IPS DF 4.7 (cell line): ENCODE measurements around the gene DMWD.

Source experiments
- DNase-seq: peaks from one replicate; pipeline ENCODE4 v3.0.0-alpha.2; 2013; ENCODE audit warnings: low spot score; ENCODE audit errors: extremely low read depth

DMWD gene

DNA sequence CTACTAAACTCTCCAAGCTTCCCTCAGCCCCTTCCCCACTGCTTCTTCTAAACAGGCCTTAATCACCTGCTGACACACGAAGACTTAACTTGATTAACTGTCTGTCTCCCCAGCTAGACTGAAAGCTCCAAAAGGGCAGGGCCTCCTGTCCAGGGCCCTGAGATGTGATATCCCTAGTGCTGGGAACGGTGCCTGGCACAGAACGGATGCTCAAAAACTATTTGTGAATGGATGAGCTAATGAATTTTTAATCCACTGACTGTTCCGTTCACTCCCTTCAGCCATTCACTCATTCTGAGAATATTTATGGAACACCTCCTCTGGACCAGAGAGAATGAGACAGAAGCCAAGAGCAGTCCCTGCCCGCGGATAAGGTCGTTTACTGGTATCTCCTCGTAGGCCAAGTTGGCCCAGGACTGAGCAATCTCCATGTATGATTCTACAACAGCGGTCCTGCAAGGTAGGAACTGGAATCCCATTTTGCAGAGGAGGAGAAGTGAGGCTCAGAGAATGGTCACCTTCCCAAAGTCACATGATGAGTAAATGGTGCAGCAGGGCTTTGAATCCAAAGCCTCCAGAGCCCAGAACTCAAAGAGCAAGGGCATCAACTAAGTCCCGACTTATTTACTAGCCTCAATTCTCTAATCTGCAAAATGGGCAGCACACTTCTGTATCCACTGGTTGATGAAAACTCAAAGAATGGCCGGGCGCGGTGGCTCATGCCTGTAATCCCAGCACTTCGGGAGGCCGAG, 3.4 kb downstream of the DMWD start:
- DNase-seq: no peak

DNA sequence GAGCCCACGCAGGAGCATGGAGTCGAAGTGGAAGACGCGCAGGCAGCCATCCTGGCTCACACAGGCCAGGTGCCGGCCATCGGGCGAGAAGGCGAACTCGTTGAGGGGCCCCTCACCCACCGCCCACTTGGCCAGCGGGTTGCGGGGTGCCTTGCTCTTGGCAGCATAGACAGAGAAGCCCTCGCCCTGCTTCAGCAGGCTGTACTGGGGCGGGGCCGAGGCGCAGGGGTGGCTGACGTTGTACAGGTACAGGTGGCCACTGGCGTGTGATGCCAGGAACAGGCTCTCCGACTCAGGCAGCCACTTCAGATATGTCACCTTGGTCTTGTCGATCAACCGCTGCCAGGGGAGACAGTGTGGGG, 6.1 kb downstream of the DMWD start:
- DNase-seq: no peak

DNA sequence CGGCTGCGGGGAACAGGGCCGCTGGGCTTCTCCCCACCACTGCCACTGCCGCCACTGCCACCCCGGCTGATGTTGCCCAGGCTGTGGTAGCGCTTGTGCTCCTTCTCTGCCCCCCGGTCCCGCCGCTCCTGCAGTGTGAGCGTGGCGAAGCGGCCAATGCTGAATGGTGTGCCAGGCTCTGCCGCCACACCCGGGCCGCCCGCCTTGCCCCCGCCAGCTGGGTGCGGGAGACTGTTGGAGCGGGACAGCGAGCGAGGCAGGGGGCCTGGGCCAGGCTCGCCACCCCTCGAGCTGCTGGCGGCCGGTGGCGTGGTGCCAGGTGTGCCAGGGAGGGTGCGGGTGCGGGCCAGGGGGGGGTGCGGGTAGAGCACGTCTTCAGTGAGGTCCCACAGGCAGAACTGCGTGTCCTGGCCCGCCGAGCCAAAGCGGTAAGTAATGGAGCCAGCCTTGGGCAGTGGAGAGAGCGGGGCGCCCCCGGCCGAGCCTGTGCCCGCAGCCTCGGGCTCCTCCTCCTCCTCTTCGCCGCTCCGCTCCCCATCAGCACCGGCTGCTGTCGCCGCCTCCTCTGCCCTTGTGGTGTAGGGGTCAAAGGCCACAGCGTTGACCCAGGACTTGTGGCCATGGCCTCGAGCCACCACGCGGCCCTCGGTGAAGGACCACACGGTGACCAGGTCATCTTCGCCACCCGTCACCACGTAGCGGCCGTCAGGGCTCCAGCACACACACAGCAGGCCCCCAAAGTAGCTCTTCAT, 6.7 kb downstream of the DMWD start:
- DNase-seq: no peak

DNA sequence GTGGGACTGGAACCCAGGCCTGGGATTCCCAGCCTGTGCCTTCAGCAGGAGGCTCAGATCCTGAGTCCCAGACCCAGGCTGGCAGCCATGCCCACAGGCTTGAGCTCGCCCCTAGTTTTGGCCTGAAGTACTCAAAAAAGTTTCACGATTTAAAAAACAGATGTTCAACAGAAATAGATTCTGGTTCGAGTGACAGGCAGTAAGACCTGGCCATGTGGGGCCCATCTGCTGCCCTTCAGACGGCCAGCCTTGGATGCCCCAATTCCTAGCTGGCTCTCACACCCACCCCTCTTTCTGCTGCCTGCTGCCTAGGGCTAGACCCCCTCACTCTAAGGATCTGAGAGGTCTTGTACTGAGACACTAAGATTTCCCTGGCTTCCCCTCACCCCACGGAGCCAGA, 7.5 kb downstream of the DMWD start:
- DNase-seq: no peak

DNA sequence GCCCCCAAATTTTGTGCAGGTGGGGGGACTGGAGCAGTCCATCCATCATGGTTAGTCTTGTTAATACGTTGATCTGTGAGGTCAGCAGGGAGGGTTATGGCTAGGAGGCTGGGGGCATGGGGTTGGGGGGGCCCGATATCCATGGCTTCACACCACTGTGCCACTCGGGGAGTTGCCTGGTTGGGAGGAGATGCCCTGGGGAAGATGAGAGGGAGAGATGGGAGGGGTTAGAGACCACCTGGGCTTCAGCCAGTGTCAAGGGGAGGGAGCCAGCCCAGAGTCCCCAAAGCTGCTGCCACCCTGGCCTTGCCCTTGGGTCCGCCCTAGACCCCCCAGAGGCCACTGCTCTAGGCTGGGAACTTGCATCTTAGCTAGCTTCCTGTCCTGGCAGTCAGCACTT, 8.5 kb downstream of the DMWD start:
- DNase-seq: no peak

DNA sequence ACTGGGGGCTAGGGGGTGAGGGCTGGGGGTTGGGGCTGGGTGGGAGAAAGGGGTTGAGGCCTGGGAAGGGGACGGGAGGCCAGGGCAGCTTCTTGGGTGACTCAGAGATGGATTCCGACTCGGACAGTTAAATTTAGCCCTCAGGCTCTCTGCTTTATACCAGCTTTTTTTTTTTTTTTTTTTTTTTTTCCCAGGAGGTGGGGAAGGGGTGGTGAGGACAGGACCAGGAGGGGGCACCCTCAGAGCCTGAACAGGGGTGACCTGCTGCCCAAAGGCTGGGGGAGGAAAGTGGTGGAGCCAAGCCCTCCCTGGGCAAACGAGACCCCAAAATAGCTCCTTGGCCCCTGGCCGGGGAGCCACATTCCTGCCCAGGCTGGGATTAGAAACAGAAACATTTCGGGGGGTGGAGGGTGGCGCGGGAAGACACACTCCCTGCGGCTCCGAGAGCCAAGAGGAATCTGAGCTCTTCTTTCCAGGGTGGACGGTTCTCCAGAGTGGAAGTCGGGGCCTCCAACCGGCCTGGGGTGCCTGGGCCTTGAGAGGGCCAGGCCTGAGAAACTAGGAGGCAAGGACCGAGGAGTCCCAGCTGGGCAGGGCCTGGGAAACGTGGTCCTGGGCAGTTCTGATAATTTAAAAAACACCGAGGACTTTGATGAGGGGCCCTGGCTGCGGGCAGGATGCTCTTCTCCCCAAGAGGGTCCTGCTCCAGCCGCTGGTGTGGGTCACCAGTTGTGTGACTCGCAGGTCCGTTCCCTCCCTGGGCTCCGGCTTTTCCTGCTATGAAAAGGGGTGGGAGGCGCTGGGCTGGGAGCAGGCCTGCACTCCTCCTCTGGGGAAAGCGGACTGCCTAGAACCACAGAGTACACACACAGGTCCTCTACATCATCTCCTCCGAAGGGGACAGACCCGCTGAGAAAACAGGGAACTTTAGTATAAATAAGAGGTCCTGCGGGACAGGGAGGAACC, 9.5 kb downstream of the DMWD start:
- no peak for DNase-seq

DNA sequence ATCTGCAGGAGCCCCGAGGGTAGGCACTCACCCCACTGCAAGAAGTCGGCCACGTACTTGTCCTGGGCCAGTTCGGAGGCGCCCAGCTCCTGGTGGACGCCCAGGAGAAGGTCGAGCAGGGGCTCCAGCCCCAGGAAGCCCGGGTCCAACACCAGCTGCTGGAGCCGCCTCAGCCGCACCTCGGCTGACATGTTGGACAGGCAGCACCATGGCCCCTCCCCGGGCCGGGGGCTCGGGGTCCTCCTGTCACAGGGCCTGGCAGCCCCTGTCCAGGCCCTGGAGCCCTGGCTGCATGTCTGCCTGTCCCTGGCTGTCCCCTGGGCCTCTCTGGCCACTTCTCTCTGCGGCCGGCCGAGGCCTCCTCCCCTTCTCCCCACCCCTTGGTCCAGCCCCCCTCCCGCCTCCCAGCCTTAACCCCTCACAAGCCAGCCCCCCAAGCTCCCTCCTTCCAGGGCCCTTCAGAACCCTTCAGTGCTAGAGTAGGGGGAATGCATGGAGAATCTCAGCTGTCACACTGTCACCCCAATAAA, 10.4 kb downstream of the DMWD start, which contains the start of gene DMPK:
TSS of gene DMPK (minus strand) at position 329 of the 530 bp plus-strand sequence. CDS start at position 191, 138 bp downstream.
- no peak for DNase-seq

DNA sequence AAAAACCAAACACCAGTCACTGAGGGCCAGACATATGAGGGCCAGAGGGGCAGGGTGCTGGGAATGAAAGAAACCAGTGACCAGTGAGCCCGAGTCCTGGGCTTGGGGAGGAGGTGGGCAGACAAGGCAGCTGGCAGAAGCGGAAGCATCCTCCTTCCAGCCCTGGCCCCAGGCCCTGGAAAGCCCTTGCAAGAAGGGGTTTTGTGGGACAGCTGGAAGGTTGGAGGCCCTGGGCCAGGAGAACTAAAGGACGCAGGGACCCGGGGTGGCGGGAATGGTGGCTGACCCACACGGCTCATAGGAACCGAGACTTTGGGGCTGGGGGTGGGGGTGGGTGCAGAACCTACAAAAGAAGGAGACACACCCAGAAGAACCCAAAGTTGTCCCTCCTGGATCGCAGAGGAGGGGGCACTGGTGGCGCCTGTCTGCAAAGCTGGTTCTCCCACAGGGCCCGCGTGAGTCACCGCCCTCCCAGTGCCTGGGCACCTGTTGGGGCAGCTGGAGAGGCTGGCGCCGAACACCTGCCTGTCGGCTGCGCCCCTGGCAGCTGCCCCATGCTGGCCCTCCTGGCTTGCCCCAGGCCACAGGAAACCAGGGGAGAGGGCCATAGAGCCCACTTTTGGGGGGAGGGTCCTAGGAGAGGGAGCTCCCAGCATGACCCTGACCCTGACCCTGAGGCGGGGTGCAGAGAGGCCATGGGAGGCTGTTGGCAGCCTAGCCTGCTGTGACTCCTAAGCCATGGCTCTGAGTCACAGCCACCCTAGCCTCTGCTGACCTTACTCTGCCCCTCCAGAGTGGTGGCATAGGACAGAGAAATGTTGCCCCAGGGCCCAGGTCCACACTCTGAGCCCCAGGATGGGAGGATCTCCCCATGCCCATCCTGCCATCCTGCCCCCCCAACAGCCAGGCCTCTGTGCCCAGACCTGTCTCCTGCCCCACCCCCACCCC, 11.2 kb downstream of the DMWD start:
- DNase-seq: no peak

DNA sequence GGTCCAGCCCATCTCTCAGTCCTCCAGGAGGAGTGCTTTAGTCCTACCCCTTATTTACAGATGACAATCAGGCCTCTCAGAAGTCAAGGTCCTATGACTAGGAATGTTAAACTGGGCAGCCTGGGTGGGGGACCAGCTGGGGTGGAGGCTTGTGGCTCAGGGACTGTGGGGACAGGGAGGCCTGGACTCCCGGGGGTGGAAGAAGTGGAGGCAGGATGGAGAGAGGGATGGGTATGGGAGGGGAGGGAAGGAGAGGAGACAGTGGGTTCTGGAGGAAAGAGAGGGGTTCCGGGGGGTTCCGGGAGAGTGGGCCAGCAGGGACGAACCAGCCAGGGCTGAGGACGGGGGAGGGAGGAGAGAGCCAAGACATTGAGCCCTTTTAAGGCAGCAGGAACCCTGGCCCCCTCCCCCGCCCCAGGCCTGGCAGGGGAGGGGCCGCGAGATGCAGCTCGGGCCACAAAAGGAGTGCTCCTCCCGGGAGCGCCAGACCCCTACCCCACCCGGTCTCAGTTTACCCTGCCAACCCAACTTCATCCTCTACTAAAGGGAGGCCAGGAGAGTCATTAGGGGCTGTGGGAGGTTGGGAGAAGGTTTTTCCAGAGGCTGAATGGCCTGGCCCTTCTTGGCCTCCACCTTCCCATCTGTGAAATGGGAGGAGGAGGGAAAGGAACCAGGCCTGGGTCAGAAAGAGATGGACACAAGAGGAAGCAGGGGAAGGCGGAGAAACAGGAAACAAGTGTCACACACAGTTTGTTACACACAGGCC, 12.0 kb downstream of the DMWD start:
- no peak for DNase-seq

DNA sequence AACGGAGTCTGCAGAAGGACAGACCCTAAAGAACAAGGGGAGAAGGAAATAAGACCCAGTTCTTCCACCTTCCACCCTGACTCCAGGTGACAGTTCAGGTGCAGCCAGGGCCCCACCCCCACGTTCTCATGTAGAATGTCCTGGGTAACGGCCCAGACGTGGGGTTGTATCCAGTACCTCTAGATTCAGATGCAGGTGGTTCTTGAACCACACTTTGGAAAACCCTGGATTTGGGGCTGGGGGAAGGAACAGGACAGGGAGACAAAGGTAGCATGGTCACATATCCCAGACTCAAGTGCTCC, 12.5 kb downstream of the DMWD start:
- DNase-seq: no peak

DNA sequence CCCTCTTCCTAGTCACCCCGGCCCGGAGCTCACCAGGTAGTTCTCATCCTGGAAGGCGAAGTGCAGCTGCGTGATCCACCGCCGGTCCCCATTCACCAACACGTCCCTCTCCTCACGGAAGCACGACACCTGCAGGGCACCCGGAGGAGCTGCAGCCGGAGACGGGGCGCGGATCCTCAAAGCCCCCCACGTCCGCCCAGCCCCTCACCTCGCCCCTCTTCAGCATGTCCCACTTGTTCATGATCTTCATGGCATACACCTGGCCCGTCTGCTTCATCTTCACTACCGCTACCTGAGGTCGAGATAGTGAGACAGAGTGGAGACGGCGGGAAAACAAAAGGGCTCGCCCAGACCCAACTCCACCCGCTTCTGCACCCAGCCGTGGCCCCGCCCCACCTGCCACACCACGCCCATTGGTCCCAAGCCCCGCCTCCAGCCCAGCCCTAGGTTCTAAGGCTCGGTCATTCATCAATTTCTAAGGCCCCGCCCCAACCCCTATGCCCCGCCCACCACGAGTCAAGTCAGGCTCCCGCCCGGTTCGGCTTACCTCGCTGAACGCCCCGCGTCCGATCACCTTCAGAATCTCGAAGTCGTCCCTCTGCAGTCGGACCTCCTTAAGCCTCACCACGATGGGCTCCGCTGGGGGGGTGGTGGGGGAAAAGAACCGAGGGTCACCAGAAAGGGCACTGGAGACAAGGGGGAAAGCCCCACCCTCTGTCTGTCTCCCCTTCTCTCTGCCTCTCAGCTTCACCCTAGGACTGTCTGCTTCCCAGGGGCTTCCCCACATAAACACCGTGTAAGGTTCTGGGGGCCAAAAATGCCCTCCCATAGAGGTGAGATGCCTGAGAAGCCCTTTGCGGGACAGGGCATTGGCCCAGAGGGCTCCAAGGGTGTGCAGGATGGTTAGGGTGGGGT, 13.2 kb downstream of the DMWD start:
- no peak for DNase-seq

DNA sequence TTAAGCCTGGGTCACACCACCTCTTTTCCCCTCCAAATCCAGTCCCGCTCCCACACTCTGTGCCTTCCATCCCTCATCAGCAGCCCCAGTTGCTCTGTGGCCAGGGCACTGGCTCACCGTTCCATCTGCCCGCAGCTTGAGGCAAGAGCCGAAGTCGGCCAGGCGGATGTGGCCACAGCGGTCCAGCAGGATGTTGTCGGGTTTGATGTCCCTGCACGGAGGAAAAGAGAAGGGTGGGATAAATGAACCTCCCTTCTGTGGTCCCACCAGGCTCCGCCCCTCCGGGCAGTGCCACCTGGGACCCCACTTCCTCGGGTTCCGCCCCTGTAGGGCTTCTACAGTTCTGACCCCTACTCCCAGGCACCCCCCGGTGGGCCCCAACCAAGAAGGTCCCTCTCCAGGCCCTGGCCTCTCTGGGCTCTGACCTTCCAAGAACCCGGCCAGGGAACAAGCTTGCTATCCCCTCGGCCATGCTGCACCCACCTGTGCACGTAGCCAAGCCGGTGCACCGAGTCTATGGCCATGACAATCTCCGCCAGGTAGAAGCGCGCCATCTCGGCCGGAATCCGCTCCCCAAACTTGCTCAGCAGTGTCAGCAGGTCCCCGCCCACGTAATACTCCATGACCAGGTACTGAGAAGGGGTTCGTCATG, 14.5 kb downstream of the DMWD start:
- DNase-seq: no peak

DNA sequence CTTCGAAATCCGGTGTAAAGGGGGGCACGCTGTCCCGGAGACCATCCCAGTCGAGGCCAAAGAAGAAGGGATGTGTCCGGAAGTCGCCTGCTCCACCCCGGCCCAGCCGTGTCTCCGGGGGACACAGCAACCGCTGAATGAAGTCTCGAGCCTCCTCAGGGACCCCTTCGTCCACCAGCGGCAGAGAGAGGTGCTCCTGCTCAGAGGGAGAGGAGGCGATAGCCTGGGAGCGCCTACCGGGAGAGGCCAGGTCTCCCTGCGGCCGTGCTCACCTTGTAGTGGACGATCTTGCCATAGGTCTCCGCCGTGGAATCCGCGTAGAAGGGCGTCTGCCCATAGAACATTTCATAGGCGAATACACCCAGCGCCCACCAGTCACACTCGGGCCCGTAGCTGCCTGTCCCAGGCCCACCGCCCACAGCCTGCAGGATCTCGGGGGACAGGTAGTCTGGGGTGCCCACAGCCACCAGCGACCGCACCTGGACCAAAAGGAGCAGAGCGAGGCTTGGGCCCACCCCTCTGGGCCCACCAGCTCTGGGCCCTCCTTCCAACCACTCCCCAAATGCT, 15.2 kb downstream of the DMWD start:
- DNase-seq: no peak

DNA sequence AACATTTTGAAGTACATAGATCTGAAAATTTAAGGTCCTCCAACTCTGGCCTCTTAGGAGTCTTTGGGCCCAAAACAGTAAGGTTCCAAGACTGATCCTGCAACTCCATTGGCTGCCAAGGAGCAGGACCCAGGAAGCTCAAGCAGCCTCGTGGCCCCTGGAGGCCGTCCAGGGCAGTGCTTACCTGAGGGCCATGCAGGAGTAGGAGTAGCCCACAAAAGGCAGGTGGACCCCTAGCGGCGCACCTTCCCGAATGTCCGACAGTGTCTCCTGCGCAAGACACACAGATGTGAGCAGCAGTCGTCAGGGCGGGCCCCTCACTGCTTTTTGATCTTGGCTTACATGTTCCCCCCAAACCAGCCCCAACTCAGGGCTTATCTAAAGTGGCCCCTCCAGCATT, 17.9 kb downstream of the DMWD start:
- no peak for DNase-seq

DNA sequence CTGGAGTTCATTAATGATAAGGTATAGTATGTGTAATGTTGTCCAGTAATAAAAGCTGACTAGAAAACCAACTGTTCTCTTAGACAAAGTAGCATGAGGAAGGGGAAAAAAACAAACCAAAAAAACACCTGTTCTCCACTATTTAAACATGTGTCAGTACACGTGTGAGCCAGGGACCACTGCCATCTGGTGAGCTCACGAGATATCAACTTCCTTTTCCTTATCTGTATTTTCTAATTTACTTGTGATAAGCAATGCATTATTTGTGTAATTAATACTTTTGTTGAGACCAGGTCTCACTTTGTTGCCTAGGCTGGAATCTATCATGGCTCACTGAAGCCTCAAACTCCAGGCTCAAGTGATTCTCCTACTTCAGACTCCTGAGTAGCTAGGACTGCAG, 19.3 kb downstream of the DMWD start:
- no peak for DNase-seq

DNA sequence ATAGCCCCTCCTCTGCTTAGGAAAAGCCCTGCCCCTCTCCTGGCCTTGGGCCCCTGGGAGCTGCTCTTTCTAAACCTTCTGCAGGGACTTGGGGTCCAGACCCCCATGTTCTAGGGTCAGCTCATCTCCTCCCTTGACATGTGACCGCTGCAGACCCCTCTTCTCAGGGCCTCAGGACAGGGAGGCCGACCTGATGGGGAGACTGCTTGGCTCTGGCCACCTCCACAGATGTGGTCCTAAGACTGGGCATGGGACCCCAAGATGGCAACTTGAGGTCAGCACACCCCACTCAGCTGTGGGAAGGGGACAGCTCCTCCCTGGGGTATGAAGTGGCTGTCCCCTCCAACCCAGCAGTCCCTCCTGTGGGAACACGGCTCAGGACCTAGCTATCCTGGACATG, 19.7 kb downstream of the DMWD start:
- DNase-seq: no peak

DNA sequence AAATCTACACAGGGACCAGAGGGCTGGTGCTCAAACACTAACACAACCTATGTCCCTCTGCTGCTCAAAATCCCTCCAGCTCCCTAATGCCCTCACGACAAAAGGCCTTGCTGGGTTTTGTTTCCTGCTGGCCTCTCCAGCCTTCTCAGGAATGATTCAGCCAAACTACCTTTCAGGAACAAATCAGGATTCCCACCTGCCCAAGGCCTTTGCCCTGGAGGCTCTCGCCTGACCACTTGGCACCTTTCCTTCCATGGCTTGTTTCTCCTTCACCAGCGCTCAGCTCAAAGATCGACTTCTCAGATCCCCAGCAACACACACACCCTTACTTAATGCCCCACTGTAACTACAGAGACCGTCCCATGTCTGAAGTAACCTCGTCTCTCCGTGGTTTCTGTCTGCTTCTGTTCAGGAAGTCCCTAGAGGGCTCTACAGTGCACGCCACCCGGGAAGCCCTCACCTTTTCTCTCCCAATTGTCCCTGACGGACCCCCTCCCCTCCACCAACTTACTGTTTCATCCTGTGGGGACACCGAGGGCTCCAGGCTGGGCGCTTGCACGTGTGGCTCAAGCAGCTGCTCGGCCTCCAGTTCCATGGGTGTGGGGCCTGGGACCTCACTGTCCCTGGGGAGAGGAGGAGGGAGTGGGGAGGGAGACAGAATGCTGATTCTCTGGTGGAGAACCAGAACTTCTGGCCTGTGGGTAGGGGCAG, 20.4 kb downstream of the DMWD start:
- DNase-seq: no peak
